CD4-positive, alpha-beta T cell treated with Interleukin-17A for 4 hours (primary cell): Measurements from ENCODE around the gene ZNF687.
"Not testable (repeated sequence)": the region's sequence is repeated elsewhere in the genome, so short reads cannot be mapped to it uniquely, and the experiment has no call there.

ENCODE experiments used
- DNase-seq: peaks from one replicate; pipeline ENCODE4 v3.0.0-alpha.2; 2020; ENCODE audit warnings: mixed read lengths

ZNF687 gene, protein sequence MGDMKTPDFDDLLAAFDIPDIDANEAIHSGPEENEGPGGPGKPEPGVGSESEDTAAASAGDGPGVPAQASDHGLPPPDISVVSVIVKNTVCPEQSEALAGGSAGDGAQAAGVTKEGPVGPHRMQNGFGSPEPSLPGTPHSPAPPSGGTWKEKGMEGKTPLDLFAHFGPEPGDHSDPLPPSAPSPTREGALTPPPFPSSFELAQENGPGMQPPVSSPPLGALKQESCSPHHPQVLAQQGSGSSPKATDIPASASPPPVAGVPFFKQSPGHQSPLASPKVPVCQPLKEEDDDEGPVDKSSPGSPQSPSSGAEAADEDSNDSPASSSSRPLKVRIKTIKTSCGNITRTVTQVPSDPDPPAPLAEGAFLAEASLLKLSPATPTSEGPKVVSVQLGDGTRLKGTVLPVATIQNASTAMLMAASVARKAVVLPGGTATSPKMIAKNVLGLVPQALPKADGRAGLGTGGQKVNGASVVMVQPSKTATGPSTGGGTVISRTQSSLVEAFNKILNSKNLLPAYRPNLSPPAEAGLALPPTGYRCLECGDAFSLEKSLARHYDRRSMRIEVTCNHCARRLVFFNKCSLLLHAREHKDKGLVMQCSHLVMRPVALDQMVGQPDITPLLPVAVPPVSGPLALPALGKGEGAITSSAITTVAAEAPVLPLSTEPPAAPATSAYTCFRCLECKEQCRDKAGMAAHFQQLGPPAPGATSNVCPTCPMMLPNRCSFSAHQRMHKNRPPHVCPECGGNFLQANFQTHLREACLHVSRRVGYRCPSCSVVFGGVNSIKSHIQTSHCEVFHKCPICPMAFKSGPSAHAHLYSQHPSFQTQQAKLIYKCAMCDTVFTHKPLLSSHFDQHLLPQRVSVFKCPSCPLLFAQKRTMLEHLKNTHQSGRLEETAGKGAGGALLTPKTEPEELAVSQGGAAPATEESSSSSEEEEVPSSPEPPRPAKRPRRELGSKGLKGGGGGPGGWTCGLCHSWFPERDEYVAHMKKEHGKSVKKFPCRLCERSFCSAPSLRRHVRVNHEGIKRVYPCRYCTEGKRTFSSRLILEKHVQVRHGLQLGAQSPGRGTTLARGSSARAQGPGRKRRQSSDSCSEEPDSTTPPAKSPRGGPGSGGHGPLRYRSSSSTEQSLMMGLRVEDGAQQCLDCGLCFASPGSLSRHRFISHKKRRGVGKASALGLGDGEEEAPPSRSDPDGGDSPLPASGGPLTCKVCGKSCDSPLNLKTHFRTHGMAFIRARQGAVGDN

GRCh38 chr1:151281969-151282882 lies at the start of gene ZNF687:
Gene ZNF687, plus strand, starts transcription at chr1:151282299. Its CDS starts 3,993 bp downstream, at chr1:151286292.
- DNase-seq = peak; percentile 97

DNA sequence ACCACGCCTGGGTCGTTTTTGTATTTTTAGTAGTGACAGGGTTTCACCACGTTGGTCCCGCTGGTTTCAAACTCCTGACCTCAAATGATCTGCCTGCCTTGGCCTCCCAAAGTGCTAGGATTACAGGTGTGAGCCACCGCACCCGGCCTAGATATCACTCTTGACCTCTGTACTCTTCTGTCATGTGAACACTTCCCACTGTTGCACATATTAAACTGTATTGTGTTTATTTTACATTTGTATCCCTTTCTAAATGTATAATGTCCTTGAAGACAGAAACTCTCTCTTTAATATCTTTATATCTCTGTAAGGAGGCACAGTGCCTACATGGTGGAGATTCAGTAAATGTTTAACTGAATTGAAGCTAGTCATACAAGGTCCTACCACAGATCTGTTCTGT lies 46.9 kb upstream of the ZNF687 start:
- no peak for DNase-seq

GRCh38 chr1:151237678-151238466 lies 44.2 kb upstream of the ZNF687 start:
- no peak for DNase-seq

- DNase-seq = no peak
Measured at GRCh38 chr1:151238467-151238739, 43.7 kb upstream of the ZNF687 start.

GRCh38 chr1:151242442-151242841 lies 39.7 kb upstream of the ZNF687 start:
- no peak for DNase-seq

DNA sequence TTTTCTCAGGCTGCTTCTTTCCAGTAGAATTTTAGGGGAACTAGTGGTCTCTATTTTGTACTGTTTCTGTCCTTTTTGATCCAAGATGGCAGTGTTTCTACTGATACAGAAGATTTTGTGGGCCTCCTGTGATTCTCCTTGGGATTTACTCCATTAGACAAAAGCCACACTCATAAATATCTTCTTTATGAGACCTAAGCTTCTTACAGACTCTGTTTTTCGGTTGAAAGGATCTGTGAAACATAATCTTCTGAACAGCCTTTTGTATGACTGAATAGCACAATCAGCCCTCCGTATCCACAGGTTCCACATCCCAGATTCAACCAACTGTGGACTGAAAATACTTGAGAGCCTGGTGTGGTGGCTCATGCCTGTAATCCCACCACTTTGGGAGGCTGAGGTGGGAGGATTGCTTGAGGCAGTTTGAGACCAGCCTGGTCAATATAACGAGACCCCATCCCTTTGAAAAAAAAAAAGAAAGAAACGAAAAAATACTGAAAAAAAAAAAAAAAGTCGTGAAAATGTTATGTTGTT lies 38.3 kb upstream of the ZNF687 start:
- DNase-seq = no peak

- DNase-seq = no peak
Measured at GRCh38 chr1:151246786-151247185, 35.3 kb upstream of the ZNF687 start.

DNA sequence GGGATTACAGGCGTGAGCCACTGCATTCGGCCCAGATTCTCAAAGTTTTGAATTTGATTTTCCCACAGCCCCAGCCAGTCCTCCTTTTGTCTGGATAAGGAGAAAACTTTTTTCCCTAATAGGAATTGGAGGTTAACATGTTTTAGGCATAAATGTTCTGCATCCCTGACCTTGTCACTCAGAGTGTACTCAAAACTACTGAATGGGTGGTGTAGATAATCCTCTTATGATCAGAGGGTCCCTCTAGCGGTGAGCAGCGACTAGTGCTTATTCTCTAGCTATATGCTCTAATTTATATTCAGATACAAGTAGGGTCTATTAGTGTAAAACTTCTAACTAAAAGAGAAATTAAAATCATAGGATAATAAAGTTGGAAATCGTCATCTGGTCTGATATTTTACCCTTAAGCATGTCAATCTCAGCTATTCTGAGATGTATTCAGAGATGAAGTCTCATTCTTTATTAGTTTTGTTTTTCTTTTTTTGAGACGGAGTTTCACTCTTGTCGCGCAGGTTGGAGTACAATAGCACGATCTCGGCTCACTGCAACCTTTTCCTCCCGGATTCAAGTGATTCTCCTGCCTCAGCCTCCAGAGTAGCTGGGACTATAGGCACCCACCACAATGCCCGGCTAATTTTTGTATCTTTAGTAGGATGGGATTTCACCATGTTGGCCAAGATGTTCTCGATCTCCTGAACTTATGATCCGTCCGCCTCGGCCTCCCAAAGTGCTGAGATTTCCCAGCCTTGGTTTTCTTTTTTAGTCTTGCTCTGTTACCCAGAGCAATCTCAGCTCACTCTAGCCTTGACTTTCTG lies 30.2 kb upstream of the ZNF687 start:
- DNase-seq = peak; percentile 75

DNA sequence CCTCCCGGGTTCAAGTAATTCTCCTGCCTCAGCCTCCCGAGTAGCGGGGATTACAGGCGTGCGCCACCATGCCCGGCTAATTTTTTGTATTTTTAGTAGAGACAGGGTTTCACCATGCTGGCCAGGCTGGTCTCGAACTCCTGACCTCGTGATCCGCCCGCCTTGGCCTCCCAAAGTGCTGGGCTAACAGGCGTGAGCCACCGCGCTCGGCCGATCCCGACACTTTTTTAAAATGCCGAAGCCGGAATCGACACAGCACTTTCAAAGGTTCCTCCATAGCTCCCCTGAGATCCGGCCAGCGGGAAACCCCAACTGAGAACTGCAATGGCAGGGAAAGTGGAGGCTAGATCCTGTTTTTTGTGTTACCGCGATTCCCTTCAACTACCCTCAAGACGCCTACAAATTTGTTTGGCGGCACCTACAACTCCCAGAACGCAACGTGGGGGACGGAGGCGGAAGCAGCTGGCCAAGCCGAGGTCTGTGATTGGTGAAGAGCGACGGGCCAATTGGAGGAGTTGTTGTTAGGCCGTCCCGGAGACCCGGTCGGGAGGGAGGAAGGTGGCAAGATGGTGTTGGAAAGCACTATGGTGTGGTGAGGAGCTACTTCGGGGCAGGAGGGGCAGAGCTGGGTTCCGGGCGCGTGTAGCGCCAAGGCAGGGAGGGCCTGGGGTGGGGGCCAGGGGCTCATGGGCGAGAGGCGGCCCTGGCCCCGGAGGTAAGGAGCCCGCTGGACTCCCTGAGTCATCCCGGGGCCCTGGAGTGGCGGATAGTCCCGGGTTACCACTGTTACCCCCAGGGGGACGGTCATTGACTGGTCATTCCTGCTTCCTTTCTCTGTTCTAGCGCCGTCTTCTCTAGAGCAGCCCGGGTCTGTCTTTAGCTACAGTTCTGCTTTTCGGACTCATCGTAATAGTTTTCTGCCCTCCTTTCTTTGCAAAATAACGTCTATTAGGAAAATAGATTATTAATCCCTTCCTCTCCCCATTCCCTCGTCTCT lies 27.6 kb upstream of the ZNF687 start, which contains the start of gene PSMD4:
PSMD4 (plus strand) TSS at position 518 of the 997 bp plus-strand sequence; CDS start at position 567, 49 bp downstream.
- DNase-seq = peak; percentile 93

GRCh38 chr1:151255381-151255780 lies 26.7 kb upstream of the ZNF687 start:
- DNase-seq = no peak

- no peak for DNase-seq
Measured at GRCh38 chr1:151259351-151259750, 22.7 kb upstream of the ZNF687 start.

GRCh38 chr1:151265446-151266236 lies 16.5 kb upstream of the ZNF687 start:
- no peak for DNase-seq

- DNase-seq = no peak
Measured at GRCh38 chr1:151266315-151266714, 15.8 kb upstream of the ZNF687 start.

GRCh38 chr1:151266821-151267220 lies 15.3 kb upstream of the ZNF687 start:
- DNase-seq = no peak

DNA sequence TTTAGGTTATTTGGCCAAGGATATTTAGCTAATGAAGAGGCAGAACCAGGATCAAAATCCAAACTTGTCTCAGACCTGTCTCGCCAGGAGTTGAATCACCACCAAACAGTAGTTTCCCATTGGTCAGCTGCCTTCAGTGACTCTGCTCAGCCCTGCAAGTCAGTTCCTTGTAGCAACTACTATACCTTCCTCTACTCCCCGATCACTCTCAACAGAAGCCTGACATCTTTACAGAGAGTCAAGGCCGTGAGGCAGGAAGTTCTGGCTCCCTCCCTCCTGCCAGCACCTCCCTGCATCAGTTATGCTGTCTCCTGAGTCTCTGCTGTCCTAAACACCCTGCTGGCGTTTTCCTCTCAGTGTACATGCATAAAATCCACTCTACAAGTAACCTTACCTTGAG lies 14.3 kb upstream of the ZNF687 start:
- no peak for DNase-seq

DNA sequence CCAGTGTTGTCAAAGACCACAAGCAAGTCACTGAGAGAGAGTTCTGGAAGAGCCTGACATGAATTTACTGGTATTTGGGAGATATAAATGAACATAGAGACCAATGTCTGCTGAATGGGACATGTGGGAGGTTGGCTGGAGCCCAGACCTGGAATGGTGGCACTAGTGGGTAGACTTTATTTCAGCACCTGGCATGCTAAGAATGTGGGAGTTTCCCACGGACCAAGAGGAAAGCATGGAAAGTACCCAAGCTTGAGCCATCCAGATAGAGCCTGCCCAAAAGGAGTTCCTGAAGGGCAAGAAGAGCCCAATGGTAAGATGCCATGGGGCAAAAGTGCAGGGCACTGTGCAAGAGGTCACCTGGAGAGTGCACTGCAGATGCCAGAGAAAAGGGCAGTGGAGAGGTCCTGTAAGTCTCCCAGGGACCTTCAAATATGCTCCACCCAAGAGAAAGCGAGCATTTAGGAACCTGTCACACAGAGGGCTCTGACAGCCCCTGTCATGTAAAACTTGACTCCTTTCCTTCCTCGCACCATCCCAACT lies 8.1 kb upstream of the ZNF687 start:
- DNase-seq = no peak

- DNase-seq = not testable (repeated sequence)
Measured at GRCh38 chr1:151275341-151275740, 6.8 kb upstream of the ZNF687 start.

DNA sequence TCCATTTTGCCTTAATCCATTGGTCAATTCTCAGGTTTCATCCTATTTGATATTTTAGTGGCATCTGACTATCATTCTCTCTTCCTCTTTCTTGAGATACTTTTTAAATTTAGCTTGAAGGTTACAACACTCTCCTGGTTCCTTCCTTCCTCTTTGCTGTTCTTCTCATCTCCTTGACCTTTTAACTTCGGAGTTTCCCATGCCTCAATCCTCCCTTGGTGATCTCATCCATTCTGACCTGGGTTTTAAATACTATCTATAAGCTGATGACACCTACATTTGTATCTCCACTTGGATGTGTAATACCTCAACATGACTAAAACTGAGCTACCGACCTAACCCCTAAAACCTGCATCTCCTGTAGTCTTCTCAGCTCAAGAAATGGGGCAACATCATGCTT lies 4.8 kb upstream of the ZNF687 start:
- DNase-seq = no peak
